Endodermal cell (in vitro differentiated cells): Measurements from ENCODE around the gene ALDH5A1. TPM values are rescaled to one million over a fixed set of nuclear protein-coding genes. Genes with fewer than 3 reads are reported as not detected.

Experiments used
- DNase-seq: peaks from one replicate; pipeline ENCODE4 v3.0.0-alpha.2; 2017
- H3K27ac ChIP-seq: 2 replicates; pipeline ENCODE4 v1.5.1; 2013; ENCODE audit warnings: mild to moderate bottlenecking, low read depth, low read length, moderate library complexity
- H3K27me3 ChIP-seq: 2 replicates; pipeline ENCODE4 v1.6.1; 2013; ENCODE audit warnings: mild to moderate bottlenecking, low read length, moderate library complexity; ENCODE audit not compliant: insufficient read depth, control insufficient read depth, poor library complexity, severe bottlenecking
- H3K36me3 ChIP-seq: 2 replicates; pipeline ENCODE4 v1.7.0; 2013; ENCODE audit warnings: mild to moderate bottlenecking, low read length, moderate library complexity; ENCODE audit not compliant: control insufficient read depth, insufficient read depth
- H3K4me1 ChIP-seq: one replicate; pipeline ENCODE4 v1.7.0; 2013; ENCODE audit warnings: low read length; ENCODE audit not compliant: control insufficient read depth, insufficient read depth
- H3K4me3 ChIP-seq: 2 replicates; pipeline ENCODE4 v1.5.1; 2013; ENCODE audit warnings: mild to moderate bottlenecking, low read length, moderate library complexity
- H3K9ac ChIP-seq: 2 replicates; pipeline ENCODE4 v1.6.1; 2013; ENCODE audit warnings: mild to moderate bottlenecking, low read length, moderate library complexity; ENCODE audit not compliant: poor library complexity, severe bottlenecking; ENCODE audit errors: extremely low read depth
- H3K9me3 ChIP-seq: 2 replicates; pipeline ENCODE4 v1.6.1; 2013; ENCODE audit warnings: mild to moderate bottlenecking, low read length, moderate library complexity; ENCODE audit not compliant: control insufficient read depth
- H3K27ac Mint-ChIP-seq: 2 replicates; pipeline ENCODE4 v1.8.0; 2020; ENCODE audit warnings: mixed read lengths
- H3K27me3 Mint-ChIP-seq: 2 replicates; pipeline ENCODE4 v1.8.0; 2021; ENCODE audit warnings: mild to moderate bottlenecking, mixed read lengths; ENCODE audit not compliant: insufficient read depth
- H3K36me3 Mint-ChIP-seq: 2 replicates; pipeline ENCODE4 v1.8.0; 2020; ENCODE audit warnings: low read depth, mixed read lengths
- H3K4me1 Mint-ChIP-seq: 2 replicates; pipeline ENCODE4 v1.8.0; 2020; ENCODE audit warnings: mixed read lengths
- H3K4me3 Mint-ChIP-seq: 2 replicates; pipeline ENCODE4 v1.8.0; 2020; ENCODE audit warnings: mild to moderate bottlenecking, moderate library complexity, mixed read lengths
- H3K9me3 Mint-ChIP-seq: 2 replicates; pipeline ENCODE4 v1.8.0; 2020; ENCODE audit warnings: mild to moderate bottlenecking, mixed read lengths
- CTCF ChIP-seq: fragments of 200-600 bp; sonication (generic); conservative IDR thresholded peaks from 2 replicates; pipeline ENCODE4 v1.5.0; 2021; ENCODE audit warnings: antibody characterized with exemption, mild to moderate bottlenecking
- WGBS, 2 experiments: methylation state at CpG; one replicate each; pipeline versions ENCODE4 v1.1.5 to v1.1.7; 2013; ENCODE audit warnings: missing lambda C conversion rate in 2 of 2, mixed read lengths in 1 of 2; ENCODE audit not compliant: insufficient coverage in 1 of 2, insufficient read length in 1 of 2; 5-methylcytosine and 5-hydroxymethylcytosine counted together
- total RNA-seq, 2 donors: library from RNA; stranded (reverse); fragmentation: NEBNext Ultra II Directional in 1 of 2; extraction: Animal tissue kit (Norgen Biotek cat#: 25700) in 1 of 2; gene quantifications; 2 replicates in 1 of 2; 3 replicates in 1 of 2; pipeline ENCODE4 v1.2.1, GENCODE V29; 2021

ALDH5A1 gene
- total RNA-seq, 2 donors from 2014 or later, result 7.1 to 9.6 TPM

GRCh38 chr6:24545183-24545582 is 50.4 kb downstream of the ALDH5A1 start:
- no peak for TF ChIP-seq CTCF
- DNase-seq, result no peak
- no peaks in the 10 kb centered on the region for H3K4me1 ChIP-seq

GRCh38 chr6:24545691-24546090 is 50.9 kb downstream of the ALDH5A1 start:
- Mint-ChIP-seq H3K9me3 (no peaks in the 10 kb centered on the region), H3K27me3 (peaks cover 7% of the 10 kb centered on the region), H3K36me3 (no peaks in the 10 kb centered on the region), H3K4me1 (peaks cover 9% of the 10 kb centered on the region), H3K4me3 (no peak overlapping the region), H3K27ac (no peak overlapping the region)
- no peak for TF ChIP-seq CTCF
- Histone ChIP-seq H3K4me3 (no peak overlapping the region), H3K27me3 (peaks cover 8% of the 10 kb centered on the region), H3K4me1 (no peaks in the 10 kb centered on the region), H3K36me3 (no peaks in the 10 kb centered on the region), H3K9ac (no peak overlapping the region), H3K27ac (no peak overlapping the region), H3K9me3 (peaks cover 7% of the 10 kb centered on the region)
- DNase-seq, result no peak
- WGBS, 2 experiments, result 93 to 100% methylated on average over 2 to 3 of the region's 3 CpGs

More at GRCh38 chr6:24545183-24545582, 50.4 kb downstream of the ALDH5A1 start:
- no peaks in the 10 kb centered on the region for H3K36me3 Mint-ChIP-seq
- H3K4me3 ChIP-seq, result no peak overlapping the region
- H3K27me3 ChIP-seq, result peaks cover 8% of the 10 kb centered on the region
- WGBS, 2 experiments, result 94 to 100% methylated on average over 3 of the region's 3 CpGs
- no peak overlapping the region for H3K9ac ChIP-seq
- no peaks in the 10 kb centered on the region for H3K36me3 ChIP-seq
- H3K27me3 Mint-ChIP-seq, result peaks cover 7% of the 10 kb centered on the region
- H3K27ac ChIP-seq, result no peak overlapping the region
- peaks cover 9% of the 10 kb centered on the region for H3K4me1 Mint-ChIP-seq
- peaks cover 7% of the 10 kb centered on the region for H3K9me3 ChIP-seq
- no peaks in the 10 kb centered on the region for H3K9me3 Mint-ChIP-seq
- H3K27ac Mint-ChIP-seq, result no peak overlapping the region
- no peak overlapping the region for H3K4me3 Mint-ChIP-seq

- H3K36me3 ChIP-seq, result no peaks in the 10 kb centered on the region
- DNase-seq, result no peak
- H3K9ac ChIP-seq, result no peak overlapping the region
- Mint-ChIP-seq H3K36me3 (no peaks in the 10 kb centered on the region), H3K4me1 (peaks cover 9% of the 10 kb centered on the region), H3K9me3 (no peaks in the 10 kb centered on the region), H3K27ac (no peak overlapping the region), H3K27me3 (peaks cover 7% of the 10 kb centered on the region), H3K4me3 (no peak overlapping the region)
- no peak for TF ChIP-seq CTCF
- H3K27ac ChIP-seq, result no peak overlapping the region
- H3K4me1 ChIP-seq, result no peaks in the 10 kb centered on the region
- peaks cover 8% of the 10 kb centered on the region for H3K27me3 ChIP-seq
- WGBS, 2 experiments, result 82 to 86% methylated on average over 6 to 7 of the region's 7 CpGs
- H3K9me3 ChIP-seq, result peaks cover 7% of the 10 kb centered on the region
- no peak overlapping the region for H3K4me3 ChIP-seq
Observed at GRCh38 chr6:24546439-24546838, 51.7 kb downstream of the ALDH5A1 start.
